Measurements from ENCODE around the gene CFAP20DC.
"Not testable (repeated sequence)": the region's sequence is repeated elsewhere in the genome, so short reads cannot be mapped to it uniquely, and the experiment has no call there.

CFAP20DC gene

DNA sequence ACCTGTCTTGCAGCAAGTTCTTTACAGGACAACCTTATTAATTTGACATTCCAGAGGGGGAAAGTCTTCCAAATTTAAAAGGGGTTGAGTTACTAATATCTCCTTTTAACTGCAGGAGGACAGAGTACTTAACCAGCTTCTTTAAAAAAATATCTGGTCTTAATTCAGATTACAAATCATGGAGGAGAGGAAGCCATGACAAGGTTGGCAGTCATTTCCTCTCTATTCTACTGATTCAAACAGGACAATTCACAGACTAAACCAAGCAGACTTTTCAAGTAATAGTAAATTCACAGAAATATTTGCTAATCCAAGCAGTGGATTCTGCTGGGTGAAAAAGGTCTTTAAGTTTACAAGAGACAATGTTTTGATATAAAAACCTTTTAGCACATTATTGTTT is 185.3 kb downstream of the CFAP20DC start:
- no peak overlapping the region for H3K27ac ChIP-seq (ENCODE audit: low read depth, low read length)
- H3K27me3 ChIP-seq (ENCODE audit: control insufficient read depth in 5 of 5, insufficient read depth in 4 of 5, low read length in 5 of 5) = no peaks in the 10 kb centered on the region
- H3K4me1 ChIP-seq (ENCODE audit: control insufficient read depth in 5 of 5, insufficient read depth in 5 of 5, low read length in 5 of 5) = no peaks in the 10 kb centered on the region
- no peak overlapping the region for H3K4me3 ChIP-seq (ENCODE audit: low read depth in 1 of 5, low read length in 5 of 5)
- no peak overlapping the region for H3K9ac ChIP-seq (ENCODE audit: low read length in 5 of 5)
- H3K9me3 ChIP-seq (ENCODE audit: control insufficient read depth in 5 of 5, low read length in 5 of 5) = no peaks in the 10 kb centered on the region
- no peaks in the 10 kb centered on the region for H3K36me3 ChIP-seq (ENCODE audit: control insufficient read depth in 5 of 5, insufficient read depth in 5 of 5, low read length in 5 of 5)

- no peak overlapping the region for H3K9ac ChIP-seq (ENCODE audit: low read length in 5 of 5)
- H3K27ac ChIP-seq (ENCODE audit: low read depth, low read length) = no peak overlapping the region
- no peaks in the 10 kb centered on the region for H3K27me3 ChIP-seq (ENCODE audit: control insufficient read depth in 5 of 5, insufficient read depth in 4 of 5, low read length in 5 of 5)
- H3K4me3 ChIP-seq (ENCODE audit: low read depth in 1 of 5, low read length in 5 of 5) = no peak overlapping the region
- H3K9me3 ChIP-seq (ENCODE audit: control insufficient read depth in 5 of 5, low read length in 5 of 5) = no peaks in the 10 kb centered on the region
- peaks cover 0 to 1% (median 0%) of the 10 kb centered on the region in 5 donors for H3K4me1 ChIP-seq (ENCODE audit: control insufficient read depth in 5 of 5, insufficient read depth in 5 of 5, low read length in 5 of 5)
- no peaks in the 10 kb centered on the region for H3K36me3 ChIP-seq (ENCODE audit: control insufficient read depth in 5 of 5, insufficient read depth in 5 of 5, low read length in 5 of 5)
These were observed 186.6 kb downstream of the CFAP20DC start for GRCh38 chr3:58863206-58863605.

- no peak overlapping the region for H3K27ac ChIP-seq (ENCODE audit: low read depth, low read length)
- H3K4me3 ChIP-seq (ENCODE audit: low read depth in 1 of 5, low read length in 5 of 5) = no peak overlapping the region
- H3K36me3 ChIP-seq (ENCODE audit: control insufficient read depth in 5 of 5, insufficient read depth in 5 of 5, low read length in 5 of 5) = no peaks in the 10 kb centered on the region
- no peaks in the 10 kb centered on the region for H3K27me3 ChIP-seq (ENCODE audit: control insufficient read depth in 5 of 5, insufficient read depth in 4 of 5, low read length in 5 of 5)
- no peak overlapping the region for H3K9ac ChIP-seq (ENCODE audit: low read length in 5 of 5)
- H3K4me1 ChIP-seq (ENCODE audit: control insufficient read depth in 5 of 5, insufficient read depth in 5 of 5, low read length in 5 of 5) = peaks cover 0 to 5% (median 0%) of the 10 kb centered on the region in 5 donors
- no peaks in the 10 kb centered on the region for H3K9me3 ChIP-seq (ENCODE audit: control insufficient read depth in 5 of 5, low read length in 5 of 5)
These were observed 188.3 kb downstream of the CFAP20DC start for GRCh38 chr3:58861551-58861950.

DNA sequence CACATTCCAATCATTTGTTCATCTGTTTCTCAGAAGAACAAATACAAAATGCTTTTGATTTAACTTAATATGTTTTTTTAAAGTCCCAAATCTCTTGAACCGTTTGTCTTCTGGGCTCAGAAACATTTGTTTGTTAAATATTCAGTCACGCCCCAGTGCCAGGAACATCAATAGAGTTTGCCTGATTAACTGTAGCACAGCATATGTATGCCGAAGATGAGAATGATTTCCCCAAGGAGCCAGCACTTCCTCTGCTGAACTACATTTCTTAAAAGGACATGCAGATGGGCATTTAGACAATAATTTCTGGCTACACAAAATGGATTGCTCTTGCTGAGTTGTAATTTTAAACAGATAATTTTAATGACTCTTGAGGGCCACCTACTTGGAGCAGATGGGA is 191.7 kb downstream of the CFAP20DC start:
- Histone ChIP-seq H3K27me3 (ENCODE audit: control insufficient read depth in 5 of 5, insufficient read depth in 4 of 5, low read length in 5 of 5) (no peaks in the 10 kb centered on the region), H3K27ac (ENCODE audit: low read depth, low read length) (no peak overlapping the region), H3K9ac (ENCODE audit: low read length in 5 of 5) (no peak overlapping the region), H3K4me1 (ENCODE audit: control insufficient read depth in 5 of 5, insufficient read depth in 5 of 5, low read length in 5 of 5) (peaks cover 0 to 5% (median 0%) of the 10 kb centered on the region in 5 donors), H3K4me3 (ENCODE audit: low read depth in 1 of 5, low read length in 5 of 5) (no peak overlapping the region), H3K9me3 (ENCODE audit: control insufficient read depth in 5 of 5, low read length in 5 of 5) (no peaks in the 10 kb centered on the region), H3K36me3 (ENCODE audit: control insufficient read depth in 5 of 5, insufficient read depth in 5 of 5, low read length in 5 of 5) (no peaks in the 10 kb centered on the region)

- Histone ChIP-seq H3K36me3 (ENCODE audit: control insufficient read depth in 5 of 5, insufficient read depth in 5 of 5, low read length in 5 of 5) (no peaks in the 10 kb centered on the region), H3K9ac (ENCODE audit: low read length in 5 of 5) (no peak overlapping the region), H3K4me1 (ENCODE audit: control insufficient read depth in 5 of 5, insufficient read depth in 5 of 5, low read length in 5 of 5) (peaks cover 0 to 5% (median 0%) of the 10 kb centered on the region in 5 donors), H3K4me3 (ENCODE audit: low read depth in 1 of 5, low read length in 5 of 5) (no peak overlapping the region), H3K27ac (ENCODE audit: low read depth, low read length) (no peak overlapping the region), H3K27me3 (ENCODE audit: control insufficient read depth in 5 of 5, insufficient read depth in 4 of 5, low read length in 5 of 5) (no peaks in the 10 kb centered on the region), H3K9me3 (ENCODE audit: control insufficient read depth in 5 of 5, low read length in 5 of 5) (no peaks in the 10 kb centered on the region)
These were observed 192.4 kb downstream of the CFAP20DC start for GRCh38 chr3:58857402-58857801.

DNA sequence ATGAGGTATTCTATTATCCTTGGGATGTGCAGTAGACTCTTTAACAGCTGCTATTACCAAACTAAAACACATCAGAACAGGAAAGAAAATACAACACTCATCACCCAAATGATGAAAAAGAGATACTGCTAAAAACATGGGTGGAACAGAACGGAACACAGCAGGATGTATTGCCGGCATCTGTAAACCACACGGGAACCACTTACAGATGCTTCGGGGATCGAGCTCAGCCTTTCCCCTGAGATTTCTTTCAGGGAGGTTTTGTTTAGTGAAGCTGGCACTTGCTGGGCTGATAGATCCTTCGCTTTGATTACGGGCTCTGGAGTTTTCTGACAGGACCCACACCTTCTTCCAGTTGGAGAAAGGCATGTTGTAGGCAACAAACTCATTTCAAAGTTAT is 201.0 kb downstream of the CFAP20DC start:
- no peaks in the 10 kb centered on the region for H3K36me3 ChIP-seq (ENCODE audit: control insufficient read depth in 5 of 5, insufficient read depth in 5 of 5, low read length in 5 of 5)
- no peaks in the 10 kb centered on the region for H3K4me1 ChIP-seq (ENCODE audit: control insufficient read depth in 5 of 5, insufficient read depth in 5 of 5, low read length in 5 of 5)
- H3K27me3 ChIP-seq (ENCODE audit: control insufficient read depth in 5 of 5, insufficient read depth in 4 of 5, low read length in 5 of 5) = no peaks in the 10 kb centered on the region
- H3K4me3 ChIP-seq (ENCODE audit: low read depth in 1 of 5, low read length in 5 of 5) = no peak overlapping the region
- H3K9me3 ChIP-seq (ENCODE audit: control insufficient read depth in 5 of 5, low read length in 5 of 5) = peaks cover 0 to 3% (median 0%) of the 10 kb centered on the region in 5 donors
- no peak overlapping the region for H3K27ac ChIP-seq (ENCODE audit: low read depth, low read length)
- H3K9ac ChIP-seq (ENCODE audit: low read length in 5 of 5) = no peak overlapping the region

- not testable (repeated sequence) for H3K27ac ChIP-seq (ENCODE audit: low read depth, low read length); H3K4me1 ChIP-seq (ENCODE audit: control insufficient read depth in 5 of 5, insufficient read depth in 5 of 5, low read length in 5 of 5); H3K4me3 ChIP-seq (ENCODE audit: low read depth in 1 of 5, low read length in 5 of 5); H3K9ac ChIP-seq (ENCODE audit: low read length in 5 of 5); H3K36me3 ChIP-seq (ENCODE audit: control insufficient read depth in 5 of 5, insufficient read depth in 5 of 5, low read length in 5 of 5); H3K27me3 ChIP-seq (ENCODE audit: control insufficient read depth in 5 of 5, insufficient read depth in 4 of 5, low read length in 5 of 5); H3K9me3 ChIP-seq (ENCODE audit: control insufficient read depth in 5 of 5, low read length in 5 of 5)
These were observed 207.6 kb downstream of the CFAP20DC start for GRCh38 chr3:58842050-58842747.

DNA sequence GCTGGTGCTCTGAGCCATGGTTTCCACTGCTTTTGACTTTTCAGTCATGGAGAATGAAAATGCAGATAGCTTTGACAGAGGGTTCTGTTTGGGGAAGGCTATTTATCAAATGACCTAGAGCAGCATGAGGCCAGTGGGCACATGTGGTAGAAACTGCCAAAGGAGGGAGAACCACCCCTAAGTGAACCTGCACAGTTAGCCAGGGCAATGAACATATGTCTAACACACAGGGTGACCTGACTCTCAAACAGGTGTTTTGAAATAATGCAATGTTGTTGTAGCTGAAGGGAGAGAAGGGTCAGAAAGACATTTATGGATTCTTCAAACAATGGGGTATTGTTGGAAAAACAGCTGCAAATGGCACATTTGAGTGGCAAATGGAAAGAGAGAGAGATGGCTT is 208.9 kb downstream of the CFAP20DC start:
- peaks cover 0 to 3% (median 0%) of the 10 kb centered on the region in 5 donors for H3K9me3 ChIP-seq (ENCODE audit: control insufficient read depth in 5 of 5, low read length in 5 of 5)
- H3K36me3 ChIP-seq (ENCODE audit: control insufficient read depth in 5 of 5, insufficient read depth in 5 of 5, low read length in 5 of 5) = no peaks in the 10 kb centered on the region
- H3K4me3 ChIP-seq (ENCODE audit: low read depth in 1 of 5, low read length in 5 of 5) = no peak overlapping the region
- H3K4me1 ChIP-seq (ENCODE audit: control insufficient read depth in 5 of 5, insufficient read depth in 5 of 5, low read length in 5 of 5) = no peaks in the 10 kb centered on the region
- H3K9ac ChIP-seq (ENCODE audit: low read length in 5 of 5) = no peak overlapping the region
- no peaks in the 10 kb centered on the region for H3K27me3 ChIP-seq (ENCODE audit: control insufficient read depth in 5 of 5, insufficient read depth in 4 of 5, low read length in 5 of 5)
- no peak overlapping the region for H3K27ac ChIP-seq (ENCODE audit: low read depth, low read length)

DNA sequence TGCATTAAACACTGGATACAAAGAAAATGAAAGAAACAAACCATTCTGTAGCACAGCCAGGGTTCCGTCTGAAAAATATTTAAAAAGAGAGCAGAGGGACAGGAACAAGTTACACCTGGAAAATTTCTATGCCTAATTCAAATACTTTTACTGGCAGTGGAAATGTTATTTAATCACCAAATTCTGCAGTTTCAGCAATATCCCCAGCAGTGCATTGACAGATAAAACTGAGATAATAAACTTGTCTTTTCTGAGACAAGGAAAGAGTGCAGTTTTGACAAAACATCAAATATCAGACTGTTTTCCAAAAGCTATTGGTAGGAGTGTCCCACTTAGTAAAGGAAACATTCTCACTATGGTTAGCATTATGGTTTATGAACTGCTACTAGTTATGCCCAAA is 209.9 kb downstream of the CFAP20DC start:
- Histone ChIP-seq H3K27me3 (ENCODE audit: control insufficient read depth in 5 of 5, insufficient read depth in 4 of 5, low read length in 5 of 5) (no peaks in the 10 kb centered on the region), H3K27ac (ENCODE audit: low read depth, low read length) (no peak overlapping the region), H3K4me1 (ENCODE audit: control insufficient read depth in 5 of 5, insufficient read depth in 5 of 5, low read length in 5 of 5) (no peaks in the 10 kb centered on the region), H3K9me3 (ENCODE audit: control insufficient read depth in 5 of 5, low read length in 5 of 5) (peaks cover 0 to 3% (median 0%) of the 10 kb centered on the region in 5 donors), H3K9ac (ENCODE audit: low read length in 5 of 5) (no peak overlapping the region), H3K36me3 (ENCODE audit: control insufficient read depth in 5 of 5, insufficient read depth in 5 of 5, low read length in 5 of 5) (no peaks in the 10 kb centered on the region), H3K4me3 (ENCODE audit: low read depth in 1 of 5, low read length in 5 of 5) (no peak overlapping the region)

DNA sequence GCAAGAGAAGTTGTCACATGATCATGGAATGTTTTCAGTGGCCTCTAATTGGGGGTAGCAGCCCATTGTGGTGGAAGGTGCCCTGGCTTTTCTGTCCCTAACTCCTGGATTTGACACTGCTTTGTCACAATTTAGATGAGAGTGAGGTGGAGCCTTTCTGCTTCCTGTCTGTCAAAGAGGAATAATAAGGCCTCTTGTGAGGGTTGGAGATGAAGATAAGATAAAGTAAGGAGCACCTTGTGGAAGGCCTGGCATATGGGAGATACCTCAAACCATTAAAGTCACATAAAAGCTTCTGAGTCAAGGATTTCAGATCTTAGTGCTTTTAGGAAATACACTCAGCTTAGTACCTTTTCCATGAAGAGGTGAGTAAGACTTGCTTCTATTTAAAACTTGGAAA is 210.6 kb downstream of the CFAP20DC start:
- Histone ChIP-seq H3K9me3 (ENCODE audit: control insufficient read depth in 5 of 5, low read length in 5 of 5) (peaks cover 0 to 3% (median 0%) of the 10 kb centered on the region in 5 donors), H3K9ac (ENCODE audit: low read length in 5 of 5) (no peak overlapping the region), H3K36me3 (ENCODE audit: control insufficient read depth in 5 of 5, insufficient read depth in 5 of 5, low read length in 5 of 5) (no peaks in the 10 kb centered on the region), H3K27me3 (ENCODE audit: control insufficient read depth in 5 of 5, insufficient read depth in 4 of 5, low read length in 5 of 5) (no peaks in the 10 kb centered on the region), H3K4me1 (ENCODE audit: control insufficient read depth in 5 of 5, insufficient read depth in 5 of 5, low read length in 5 of 5) (no peaks in the 10 kb centered on the region), H3K27ac (ENCODE audit: low read depth, low read length) (no peak overlapping the region), H3K4me3 (ENCODE audit: low read depth in 1 of 5, low read length in 5 of 5) (no peak overlapping the region)

Data from subcutaneous abdominal adipose tissue (tissue), 5 donors.